Testis (tissue), 3 donors: ENCODE results near the gene GABRG2. TPM values are rescaled to one million over a fixed set of nuclear protein-coding genes. Genes with fewer than 3 reads are reported as not detected.
"Not testable (repeated sequence)": the region's sequence is repeated elsewhere in the genome, so short reads cannot be mapped to it uniquely, and the experiment has no call there.

Source experiments
- DNase-seq: peaks from one replicate; pipeline ENCODE4 v3.0.0-alpha.2; 2019
- H3K27ac ChIP-seq, 2 donors: fragments of 200-600 bp; sonication (generic); one replicate each; pipeline ENCODE4 v1.5.1; 2019
- H3K27me3 ChIP-seq: fragments of 200-600 bp; sonication (generic); one replicate; pipeline ENCODE4 v1.5.1; 2019
- H3K36me3 ChIP-seq: fragments of 200-600 bp; sonication (generic); one replicate; pipeline ENCODE4 v1.5.1; 2017; ENCODE audit warnings: low read depth; ENCODE audit errors: missing control alignments
- H3K4me1 ChIP-seq: fragments of 200-600 bp; sonication (generic); one replicate; pipeline ENCODE4 v1.5.1; 2019
- H3K4me3 ChIP-seq, 2 donors: fragments of 200-600 bp; sonication (generic); one replicate each; pipeline ENCODE4 v1.5.1; 2017 to 2019
- H3K9me3 ChIP-seq: fragments of 200-600 bp; sonication (generic); one replicate; pipeline ENCODE4 v1.5.1; 2017
- POLR2A ChIP-seq: fragments of 450-650 bp; IDR thresholded peaks from one replicate; pipeline ENCODE4 v1.6.1; 2017; ENCODE audit warnings: antibody characterized with exemption, mild to moderate bottlenecking, moderate library complexity
- WGBS, 2 donors: methylation state at CpG; one replicate each; pipeline ENCODE4 v1.1.5; 2018; 5-methylcytosine and 5-hydroxymethylcytosine counted together
- intact Hi-C: fragments of 100-400 bp; cut with DNase I; formaldehyde crosslinking; loops from one replicate; pipeline ENCODE4 v1.15.1; 2023; ENCODE audit warnings: low total_unique reads
- polyA plus RNA-seq: library from polyadenylated mRNA; stranded (reverse); fragments of 350-450 nt; fragmentation: Illumina TruSeq; extraction: RNeasy Lipid Tissue Mini Kit (QIAGEN cat#74804); gene quantifications from one replicate; pipeline ENCODE4 v1.2.3, GENCODE V29; 2014; ENCODE audit warnings: low read depth, low replicate concordance; ENCODE audit not compliant: insufficient read depth
- total RNA-seq, 2 donors: library from RNA; depleted of rRNA; stranded (reverse); fragments of >200 nt; gene quantifications; one replicate each; pipeline ENCODE4 v1.2.3, GENCODE V29; 2016
- TF ChIP-seq, protein P1 (sequence below), 3 experiments: fragments of 450-650 bp in 2 of 3; fragments of 200-600 bp in 1 of 3; sonication (generic) in 1 of 3; IDR thresholded peaks; one replicate each; pipeline ENCODE4 v1.5.1; 2016 to 2019; ENCODE audit warnings: antibody characterized with exemption in 3 of 3, mild to moderate bottlenecking in 2 of 3, moderate library complexity in 1 of 3

GABRG2 gene
- total and polyA plus RNA-seq, 3 donors from 2014 or later = 0.41 to 2.0 (median 0.81) TPM

DNA sequence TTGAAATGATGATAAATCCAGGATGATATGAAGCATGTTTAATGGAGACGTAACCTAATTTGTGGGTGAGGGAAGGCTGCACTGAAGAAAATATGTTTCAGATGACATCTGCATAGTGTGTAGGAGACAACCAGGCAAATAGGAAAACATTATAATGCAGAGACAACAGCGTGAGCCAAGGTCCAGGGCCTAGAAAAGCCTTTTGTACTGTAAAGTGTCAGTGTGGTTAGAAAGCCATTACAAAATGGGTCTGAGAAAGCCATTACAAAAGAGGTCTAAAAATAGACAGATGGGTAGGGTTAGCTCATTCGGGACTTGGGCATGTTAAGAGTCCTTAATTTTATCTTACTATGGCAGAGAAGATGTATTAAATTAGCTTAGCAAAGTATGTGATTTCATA lies 14.9 kb upstream of the GABRG2 start:
- intact Hi-C loops = no loop called here
- no peak overlapping the region for H3K4me3 ChIP-seq
- no peaks in the 10 kb centered on the region for H3K9me3 ChIP-seq
- no peak for DNase-seq
- no peaks in the 10 kb centered on the region for H3K27me3 ChIP-seq
- H3K4me1 ChIP-seq = no peaks in the 10 kb centered on the region
- no peaks in the 10 kb centered on the region for H3K36me3 ChIP-seq
- no peak overlapping the region for H3K27ac ChIP-seq
- WGBS, 2 donors = 68 to 71% methylated on average over 3 of the region's 3 CpGs
- no peak for TF ChIP-seq POLR2A
- TF ChIP-seq, protein P1, sequence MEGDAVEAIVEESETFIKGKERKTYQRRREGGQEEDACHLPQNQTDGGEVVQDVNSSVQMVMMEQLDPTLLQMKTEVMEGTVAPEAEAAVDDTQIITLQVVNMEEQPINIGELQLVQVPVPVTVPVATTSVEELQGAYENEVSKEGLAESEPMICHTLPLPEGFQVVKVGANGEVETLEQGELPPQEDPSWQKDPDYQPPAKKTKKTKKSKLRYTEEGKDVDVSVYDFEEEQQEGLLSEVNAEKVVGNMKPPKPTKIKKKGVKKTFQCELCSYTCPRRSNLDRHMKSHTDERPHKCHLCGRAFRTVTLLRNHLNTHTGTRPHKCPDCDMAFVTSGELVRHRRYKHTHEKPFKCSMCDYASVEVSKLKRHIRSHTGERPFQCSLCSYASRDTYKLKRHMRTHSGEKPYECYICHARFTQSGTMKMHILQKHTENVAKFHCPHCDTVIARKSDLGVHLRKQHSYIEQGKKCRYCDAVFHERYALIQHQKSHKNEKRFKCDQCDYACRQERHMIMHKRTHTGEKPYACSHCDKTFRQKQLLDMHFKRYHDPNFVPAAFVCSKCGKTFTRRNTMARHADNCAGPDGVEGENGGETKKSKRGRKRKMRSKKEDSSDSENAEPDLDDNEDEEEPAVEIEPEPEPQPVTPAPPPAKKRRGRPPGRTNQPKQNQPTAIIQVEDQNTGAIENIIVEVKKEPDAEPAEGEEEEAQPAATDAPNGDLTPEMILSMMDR (IDR thresholded peaks at IDR 0.05) = no peak

DNA sequence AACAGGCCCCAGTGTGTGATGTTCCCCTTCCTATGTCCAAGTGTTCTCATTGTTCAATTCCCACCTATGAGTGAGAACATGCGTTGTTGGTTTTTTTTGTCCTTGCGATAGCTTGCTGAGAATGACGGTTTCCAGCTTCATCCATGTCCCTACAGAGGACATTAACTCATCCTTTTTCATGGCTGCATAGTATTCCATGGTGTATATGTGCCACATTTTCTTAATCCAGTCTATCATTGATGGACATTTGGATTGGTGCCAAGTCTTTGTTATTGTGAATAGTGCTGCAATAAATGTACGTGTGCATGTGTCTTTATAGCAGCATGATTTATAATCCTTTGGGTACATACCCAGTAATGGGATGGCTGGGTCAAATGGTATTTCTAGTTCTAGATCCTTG lies 12.5 kb upstream of the GABRG2 start:
- intact Hi-C loops, H3K4me3 ChIP-seq, DNase-seq, H3K27ac ChIP-seq, H3K4me1 ChIP-seq, H3K27me3 ChIP-seq, H3K36me3 ChIP-seq, H3K9me3 ChIP-seq: not testable (repeated sequence)
- 83 to 88% methylated on average over 4 of the region's 4 CpGs for WGBS, 2 donors

GRCh38 chr5:162067162-162067561 lies 411 bp upstream of the GABRG2 start:
- Histone ChIP-seq H3K27ac (no peak overlapping the region), H3K4me1 (no peaks in the 10 kb centered on the region), H3K27me3 (no peaks in the 10 kb centered on the region), H3K9me3 (no peaks in the 10 kb centered on the region), H3K36me3 (no peaks in the 10 kb centered on the region), H3K4me3 (no peak overlapping the region)
- intact Hi-C loops = no loop called here
- WGBS, 2 donors = 16 to 33% methylated on average over 7 of the region's 7 CpGs
- no peak for DNase-seq
- TF ChIP-seq POLR2A = no peak
- TF ChIP-seq, protein P1 (IDR thresholded peaks at IDR 0.05) = no peak

DNA sequence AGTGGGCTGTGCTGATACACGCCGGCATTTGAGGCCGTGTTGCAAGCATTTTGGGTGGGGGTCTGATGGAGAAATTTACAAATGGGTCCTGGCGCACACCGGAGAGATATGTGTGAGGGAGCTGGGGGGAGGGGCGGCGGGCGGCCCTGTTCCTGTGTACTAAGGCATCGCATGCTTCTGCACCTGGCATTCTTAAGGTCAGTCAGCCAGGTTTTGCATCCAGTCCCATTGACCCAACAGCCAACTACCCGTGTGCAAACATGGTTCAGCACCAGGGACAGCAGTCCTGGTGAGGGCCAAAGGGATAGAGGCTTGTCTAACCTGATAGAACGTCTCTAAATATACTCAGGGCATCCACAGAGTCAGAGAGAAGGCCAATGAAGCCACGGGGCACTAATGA lies 839 bp downstream of the GABRG2 start:
- intact Hi-C loops = no loop called here
- Histone ChIP-seq H3K27ac (no peak overlapping the region), H3K4me1 (no peaks in the 10 kb centered on the region), H3K4me3 (no peak overlapping the region), H3K27me3 (no peaks in the 10 kb centered on the region), H3K36me3 (no peaks in the 10 kb centered on the region), H3K9me3 (no peaks in the 10 kb centered on the region)
- WGBS, 2 donors = 0 to 5% methylated on average over 10 to 11 of the region's 12 CpGs
- peak; percentile 64 for DNase-seq
- TF ChIP-seq POLR2A = no peak
- TF ChIP-seq, protein P1 (IDR thresholded peaks at IDR 0.05) = no peak

DNA sequence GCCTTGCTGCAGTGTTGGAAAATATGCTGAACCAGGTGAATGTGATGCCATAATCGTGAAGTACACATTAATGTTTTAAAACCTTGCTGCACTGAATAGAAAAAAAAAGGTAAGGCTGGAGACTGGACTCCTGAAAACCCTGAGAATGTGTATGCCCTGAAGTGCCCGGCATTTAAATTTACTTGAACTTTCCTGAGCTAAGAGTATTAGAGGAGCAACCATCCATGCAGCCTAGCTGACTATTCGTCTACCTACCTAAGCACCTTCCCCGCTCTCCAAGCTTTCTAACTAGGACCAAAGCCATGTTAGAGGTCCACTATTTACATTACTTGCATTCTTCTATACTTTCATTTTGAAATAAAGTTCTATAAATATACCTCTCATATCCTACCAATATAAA lies 1.4 kb downstream of the GABRG2 start:
- no peaks in the 10 kb centered on the region for H3K36me3 ChIP-seq
- no peak for TF ChIP-seq POLR2A
- no peaks in the 10 kb centered on the region for H3K9me3 ChIP-seq
- H3K4me1 ChIP-seq = no peaks in the 10 kb centered on the region
- H3K27ac ChIP-seq = no peak overlapping the region
- no peak overlapping the region for H3K4me3 ChIP-seq
- DNase-seq = no peak
- WGBS, 2 donors = 63 to 68% methylated on average over 4 of the region's 4 CpGs
- no peaks in the 10 kb centered on the region for H3K27me3 ChIP-seq
- intact Hi-C loops = no loop called here

DNA sequence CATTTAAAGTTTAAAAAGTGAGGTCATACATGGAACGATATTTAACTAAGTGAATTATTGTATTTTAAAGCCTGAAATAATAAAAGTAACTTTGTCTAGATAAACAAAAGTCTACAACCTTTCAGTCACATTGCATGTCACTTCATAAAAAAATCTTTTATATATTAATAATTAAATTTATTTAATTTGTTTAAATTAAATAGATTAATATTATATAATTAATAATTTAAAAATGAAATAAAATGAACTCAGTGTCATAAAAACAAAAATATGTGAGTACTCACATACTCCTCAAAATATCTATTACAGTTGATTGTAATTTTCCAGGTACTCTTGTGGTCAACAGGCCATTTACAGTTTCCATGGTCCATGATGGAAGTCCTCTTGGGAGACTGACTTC lies 11.2 kb downstream of the GABRG2 start:
- no peaks in the 10 kb centered on the region for H3K4me1 ChIP-seq
- no peak overlapping the region for H3K4me3 ChIP-seq
- H3K9me3 ChIP-seq = no peaks in the 10 kb centered on the region
- H3K27me3 ChIP-seq = peaks cover 3% of the 10 kb centered on the region
- WGBS, 2 donors = 89 to 92% methylated on average over 1 of the region's 1 CpG
- no peaks in the 10 kb centered on the region for H3K36me3 ChIP-seq
- H3K27ac ChIP-seq = no peak overlapping the region
- TF ChIP-seq POLR2A = no peak
- TF ChIP-seq, protein P1 (IDR thresholded peaks at IDR 0.05) = no peak
- intact Hi-C loops = no loop called here
- DNase-seq = no peak
